Measurements from ENCODE around the gene AVEN.
"Not testable (repeated sequence)": the region's sequence is repeated elsewhere in the genome, so short reads cannot be mapped to it uniquely, and the experiment has no call there.

The AVEN gene

GRCh38 chr15:34038023-34038870, 757 bp downstream of the AVEN start:
- peak; percentile 78 for DNase-seq

GRCh38 chr15:34031987-34032760, 6.8 kb downstream of the AVEN start:
- DNase-seq: no peak

- DNase-seq: no peak
Measured at GRCh38 chr15:34027606-34028005, 11.4 kb downstream of the AVEN start.

GRCh38 chr15:34025252-34025651, 13.8 kb downstream of the AVEN start:
- DNase-seq: no peak

GRCh38 chr15:34023907-34024306, 15.1 kb downstream of the AVEN start:
- no peak for DNase-seq

GRCh38 chr15:34019369-34019990, 19.5 kb downstream of the AVEN start:
- no peak for DNase-seq

- DNase-seq: not testable (repeated sequence)
Measured at GRCh38 chr15:34018738-34019137, 20.3 kb downstream of the AVEN start.

GRCh38 chr15:34018021-34018645, 20.9 kb downstream of the AVEN start:
- no peak for DNase-seq

GRCh38 chr15:34014556-34014955, 24.4 kb downstream of the AVEN start:
- peak; percentile 33 for DNase-seq

GRCh38 chr15:34013746-34014145, 25.3 kb downstream of the AVEN start:
- DNase-seq: no peak

- DNase-seq: no peak
Measured at GRCh38 chr15:34012461-34013028, 26.5 kb downstream of the AVEN start.

GRCh38 chr15:34011481-34011880, 27.5 kb downstream of the AVEN start:
- no peak for DNase-seq

GRCh38 chr15:34010921-34011320, 28.1 kb downstream of the AVEN start:
- DNase-seq: no peak

GRCh38 chr15:34009656-34010055, 29.3 kb downstream of the AVEN start:
- no peak for DNase-seq

GRCh38 chr15:34006381-34006780, 32.6 kb downstream of the AVEN start:
- no peak for DNase-seq

GRCh38 chr15:34001536-34001935, 37.5 kb downstream of the AVEN start:
- DNase-seq: peak; percentile 8

- DNase-seq: not testable (repeated sequence)
Measured at GRCh38 chr15:33995666-33996065, 43.3 kb downstream of the AVEN start.

GRCh38 chr15:33994005-33994615, 44.9 kb downstream of the AVEN start:
- peak; percentile 26 for DNase-seq

- peak; percentile 28 for DNase-seq
Measured at GRCh38 chr15:33988384-33988783, 50.6 kb downstream of the AVEN start.

GRCh38 chr15:33987444-33987843, 51.6 kb downstream of the AVEN start:
- no peak for DNase-seq

GRCh38 chr15:33985751-33986150, 53.3 kb downstream of the AVEN start:
- DNase-seq: no peak

GRCh38 chr15:33985287-33985686, 53.7 kb downstream of the AVEN start:
- DNase-seq: peak; percentile 82
